GM19463 (cell line): ENCODE measurements around the gene PARD3B.

Source experiments
- ATAC-seq: cut with Tn5 transposase; IDR thresholded peaks from one replicate; pipeline ENCODE4 v1.9.1; 2021; ENCODE audit warnings: mild to moderate bottlenecking, moderate library complexity; ENCODE audit not compliant: unreplicated experiment

Gene PARD3B

GRCh38 chr2:205425102-205425501 is 879.8 kb downstream of the PARD3B start:
- no peak for ATAC-seq

DNA sequence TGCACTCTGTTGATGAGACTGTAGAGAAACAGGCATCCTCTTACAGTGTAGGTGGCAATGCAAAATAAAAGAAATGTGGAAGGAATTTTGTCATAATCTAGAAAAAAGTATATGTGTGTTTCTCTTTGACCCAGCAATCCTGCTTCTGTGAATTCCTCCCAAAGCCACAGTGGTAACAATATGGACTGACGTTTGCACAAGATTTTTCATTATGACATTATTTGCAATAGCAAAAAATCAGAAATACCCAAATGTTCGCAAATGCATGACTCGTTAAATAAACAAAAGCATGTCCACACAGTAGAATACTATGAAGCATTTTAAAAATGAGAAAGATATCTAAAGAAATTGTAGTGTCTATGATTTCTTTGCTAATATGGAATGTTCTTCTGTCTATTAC is 881.8 kb downstream of the PARD3B start:
- ATAC-seq, result no peak

- no peak for ATAC-seq
Observed at GRCh38 chr2:205428811-205429210, 883.5 kb downstream of the PARD3B start.

- ATAC-seq, result no peak
Observed at GRCh38 chr2:205435970-205436369, 890.7 kb downstream of the PARD3B start.

GRCh38 chr2:205438241-205438640 is 893.0 kb downstream of the PARD3B start:
- no peak for ATAC-seq

GRCh38 chr2:205439621-205440020 is 894.3 kb downstream of the PARD3B start:
- no peak for ATAC-seq

DNA sequence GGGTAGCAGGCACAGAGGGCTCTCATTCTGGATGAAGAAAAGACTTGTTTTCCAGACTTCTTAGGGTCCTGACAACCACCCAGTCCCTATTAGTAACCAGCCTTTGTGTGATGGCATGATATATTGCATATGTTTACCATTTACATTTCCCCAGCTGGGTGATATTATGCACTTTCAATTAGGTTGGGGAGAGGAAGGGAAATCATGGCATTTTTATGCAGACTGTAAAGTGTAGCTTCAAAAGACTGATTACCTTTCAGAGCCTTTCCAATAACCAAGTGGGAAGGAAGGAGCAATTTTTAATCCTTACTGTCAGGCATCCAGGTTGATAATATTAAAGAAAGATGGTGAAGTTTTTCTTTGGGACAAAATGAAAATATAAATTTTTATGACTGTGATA is 896.2 kb downstream of the PARD3B start:
- ATAC-seq, result no peak

DNA sequence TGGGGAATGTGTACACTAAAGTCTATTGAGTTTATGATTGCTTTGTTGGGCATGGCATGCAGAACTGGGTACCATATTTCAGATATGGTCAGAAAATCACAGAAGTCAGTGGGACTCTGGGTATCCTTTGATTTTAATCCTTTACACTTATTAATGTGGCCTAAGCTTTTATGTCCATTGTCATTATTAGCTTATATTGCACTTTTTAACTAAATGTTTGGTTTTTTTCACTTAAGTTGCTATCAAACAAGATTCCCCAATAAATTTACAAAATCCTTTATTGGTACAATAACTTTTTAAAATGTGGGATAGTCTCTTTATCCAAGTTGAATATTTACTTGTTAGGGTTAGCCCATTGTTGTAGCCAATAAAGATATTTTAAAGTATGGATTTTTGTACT is 902.9 kb downstream of the PARD3B start:
- ATAC-seq, result no peak

DNA sequence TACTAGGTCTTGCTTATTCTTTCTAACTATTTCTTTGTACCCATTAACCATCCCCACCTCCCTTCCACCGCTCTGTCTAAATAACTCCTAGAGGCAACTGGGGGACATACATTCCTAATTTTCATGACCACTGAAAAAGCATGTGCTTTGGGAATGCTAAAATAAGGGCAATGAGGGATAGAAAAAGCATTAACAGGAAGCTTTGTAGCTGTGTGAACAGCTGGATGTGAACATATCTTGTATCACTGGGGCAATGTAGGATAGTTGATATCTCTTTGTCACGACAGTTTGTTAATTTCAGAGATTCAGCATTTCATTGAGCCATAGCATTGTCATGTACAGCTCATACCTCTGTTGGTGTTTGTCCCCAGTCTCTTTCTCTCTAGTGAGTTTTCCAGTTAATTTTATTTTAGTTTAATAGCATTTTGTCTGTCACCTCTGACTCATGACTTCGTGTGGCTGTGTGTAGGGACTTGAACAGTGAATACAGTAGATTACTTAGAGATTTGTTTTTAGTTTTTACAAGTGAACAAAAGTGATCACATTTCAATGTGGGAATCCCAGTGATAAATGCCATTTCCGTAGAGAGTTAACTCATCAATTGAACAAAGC is 906.7 kb downstream of the PARD3B start:
- no peak for ATAC-seq

GRCh38 chr2:205453202-205453601 is 907.9 kb downstream of the PARD3B start:
- no peak for ATAC-seq

- ATAC-seq, result no peak
Observed at GRCh38 chr2:205456682-205457081, 911.4 kb downstream of the PARD3B start.

DNA sequence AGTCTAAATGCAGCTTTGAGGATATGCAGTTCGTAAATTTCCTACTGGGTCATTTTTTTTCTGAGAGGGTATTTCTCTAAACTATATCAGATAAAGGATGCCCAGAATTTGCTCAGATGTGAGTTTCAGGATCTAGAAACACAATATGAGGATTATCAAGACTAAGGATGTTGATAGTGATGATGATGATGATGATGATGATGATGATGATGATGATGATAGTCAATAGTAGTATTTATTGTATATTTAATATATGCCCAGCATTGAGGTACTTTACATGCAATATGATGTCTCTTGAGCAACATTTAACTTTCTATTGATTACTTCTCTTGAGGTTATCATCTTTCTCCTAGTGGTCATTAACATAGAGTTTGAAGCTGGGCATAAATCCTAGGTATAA is 914.9 kb downstream of the PARD3B start:
- ATAC-seq, result no peak

GRCh38 chr2:205461169-205461568 is 915.9 kb downstream of the PARD3B start:
- ATAC-seq, result peak; percentile 27

DNA sequence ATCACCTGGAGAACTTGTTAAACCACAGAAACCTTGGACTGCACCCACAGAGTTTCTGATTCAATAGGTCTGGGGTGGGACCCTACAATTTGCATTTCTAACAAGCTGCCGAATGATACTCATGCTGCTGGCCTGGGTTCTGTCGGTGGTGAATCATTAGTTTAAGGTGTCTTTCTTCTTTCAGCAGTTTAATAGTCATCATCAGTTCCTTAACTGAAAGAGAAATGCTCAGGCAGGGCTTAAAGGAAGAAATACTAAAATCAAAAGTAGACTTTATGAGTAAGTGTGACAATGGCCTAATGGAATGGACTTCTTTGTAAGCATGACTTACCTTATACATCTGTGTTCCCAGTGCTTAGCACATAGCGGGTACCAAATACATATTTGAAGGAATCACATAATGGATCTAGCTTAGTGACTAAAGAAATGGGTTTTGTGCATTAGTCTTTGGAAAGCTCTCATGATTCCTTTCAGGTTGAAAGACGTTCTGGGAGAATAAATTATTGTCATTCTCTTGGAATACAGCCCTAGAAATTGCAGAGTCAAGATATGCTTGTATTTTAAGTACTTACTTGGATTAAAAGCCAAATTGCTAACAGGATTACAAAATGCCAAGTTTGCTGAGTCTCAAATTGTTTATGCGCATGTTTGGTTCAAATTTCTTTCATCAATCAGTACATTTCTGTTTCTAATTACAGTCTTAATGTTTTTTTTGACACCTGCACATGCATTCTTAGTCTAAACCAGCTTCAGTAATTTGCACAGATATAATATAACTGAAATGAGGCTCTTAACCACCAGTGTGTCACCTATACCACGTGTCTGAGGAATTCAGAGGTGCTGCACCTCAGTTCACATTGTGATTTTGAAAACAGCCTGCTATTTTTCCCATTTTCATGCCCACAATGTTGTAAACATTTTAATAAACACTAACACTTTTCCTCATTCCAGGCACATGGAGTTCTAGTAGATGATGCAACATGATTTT is 916.7 kb downstream of the PARD3B start:
- ATAC-seq, result peak; percentile 61

GRCh38 chr2:205462681-205463345 is 917.5 kb downstream of the PARD3B start:
- no peak for ATAC-seq

DNA sequence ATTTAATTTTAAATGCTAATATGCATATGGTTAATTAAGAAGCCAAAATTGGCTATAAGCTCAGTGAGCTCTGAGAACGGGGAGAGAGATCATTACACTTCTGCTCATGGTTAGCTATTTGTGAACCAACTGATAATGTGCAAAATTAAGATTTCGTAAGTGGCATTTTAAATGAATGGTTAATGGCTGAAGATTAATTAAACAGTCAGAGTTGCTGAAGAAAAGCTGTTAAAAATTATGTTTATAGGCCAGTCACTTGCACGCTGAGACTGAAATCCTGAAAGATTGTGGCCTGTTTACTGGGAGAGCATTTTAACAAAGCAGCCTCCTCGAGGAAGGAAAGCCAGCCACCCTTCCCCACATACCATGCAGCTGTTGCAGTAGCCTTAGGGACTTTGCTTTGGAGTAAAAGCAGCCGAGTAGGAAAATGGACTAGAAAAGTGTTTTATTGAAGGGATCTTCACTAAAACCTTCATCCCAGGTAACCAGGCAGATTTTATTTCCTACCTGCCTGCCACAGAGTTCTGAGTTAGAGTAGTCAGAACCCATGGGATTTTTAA is 918.3 kb downstream of the PARD3B start:
- no peak for ATAC-seq

- ATAC-seq, result no peak
Observed at GRCh38 chr2:205464681-205465080, 919.4 kb downstream of the PARD3B start.

GRCh38 chr2:205465791-205466190 is 920.5 kb downstream of the PARD3B start:
- ATAC-seq, result no peak

GRCh38 chr2:205471776-205472175 is 926.5 kb downstream of the PARD3B start:
- no peak for ATAC-seq

GRCh38 chr2:205473791-205474190 is 928.5 kb downstream of the PARD3B start:
- ATAC-seq, result no peak

- ATAC-seq, result no peak
Observed at GRCh38 chr2:205474741-205475415, 929.6 kb downstream of the PARD3B start.
